SK-N-MC (cell line): ENCODE measurements around the gene IRX5.

Experiments
- DNase-seq: peaks from one replicate; pipeline ENCODE4 v3.0.0-alpha.2; 2011; ENCODE audit warnings: low read depth, low spot score
- H3K27ac ChIP-seq: fragments of 200-600 bp; sonication (generic); 2 replicates; pipeline ENCODE4 v1.5.1; 2016; ENCODE audit warnings: mixed run types
- H3K36me3 ChIP-seq: fragments of 200-600 bp; sonication (generic); 2 replicates; pipeline ENCODE4 v1.6.1; 2017; ENCODE audit warnings: antibody characterized with exemption, low read length, mixed read lengths; ENCODE audit not compliant: insufficient read depth
- H3K4me3 ChIP-seq: fragments of 200-600 bp; sonication (generic); 2 replicates; pipeline ENCODE4 v1.5.1; 2016
- H3K9ac ChIP-seq: fragments of 200-600 bp; sonication (generic); 2 replicates; pipeline ENCODE4 v1.8.0; 2017; ENCODE audit warnings: mixed run types, mixed read lengths; ENCODE audit not compliant: insufficient read length
- H3K9me3 ChIP-seq: fragments of 200-600 bp; sonication (generic); 2 replicates; pipeline ENCODE4 v1.6.1; 2017; ENCODE audit warnings: low read depth, mild to moderate bottlenecking, antibody characterized with exemption, low read length, moderate library complexity, mixed read lengths
- EZH2 ChIP-seq: fragments of 200-600 bp; sonication (generic); IDR thresholded peaks from one replicate; pipeline ENCODE4 v1.6.1; 2017; ENCODE audit warnings: antibody characterized with exemption
- FOXP2 ChIP-seq: optimal IDR thresholded peaks from 2 replicates; pipeline ENCODE3; 2011; ENCODE audit warnings: mild to moderate bottlenecking, moderate library complexity; ENCODE audit not compliant: insufficient read depth; ENCODE audit errors: extremely low read length, control extremely low read depth
- POLR2AphosphoS5 ChIP-seq: IDR thresholded peaks from 2 replicates; pipeline ENCODE4 v1.6.1; 2012; ENCODE audit warnings: mild to moderate bottlenecking, low read depth, low read length, borderline replicate concordance

The IRX5 gene

DNA sequence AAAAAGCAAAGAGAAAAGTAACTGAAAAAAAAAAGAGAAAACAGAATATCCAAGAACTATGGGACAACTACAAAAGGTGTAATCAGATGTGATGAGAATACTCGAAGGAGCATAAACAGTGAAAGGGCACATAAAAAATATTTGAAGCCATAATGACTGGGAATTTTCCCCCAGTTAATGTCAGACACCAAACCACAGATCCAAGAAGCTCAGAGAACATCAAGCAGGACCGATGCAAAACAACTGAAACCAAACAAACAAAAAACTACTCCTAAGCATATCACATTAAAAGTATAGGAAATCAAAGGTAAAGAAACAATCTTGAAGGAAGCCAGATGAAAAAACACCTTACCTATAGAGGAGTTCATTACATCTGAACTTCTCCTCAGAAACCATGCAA lies 27.6 kb upstream of the IRX5 start:
- TF ChIP-seq FOXP2 (no peak), POLR2AphosphoS5 (no peak), EZH2 (no peak)
- Histone ChIP-seq H3K27ac (no peak overlapping the region), H3K9ac (no peak overlapping the region), H3K36me3 (no peaks in the 10 kb centered on the region), H3K4me3 (no peak overlapping the region), H3K9me3 (no peaks in the 10 kb centered on the region)
- no peak for DNase-seq

DNA sequence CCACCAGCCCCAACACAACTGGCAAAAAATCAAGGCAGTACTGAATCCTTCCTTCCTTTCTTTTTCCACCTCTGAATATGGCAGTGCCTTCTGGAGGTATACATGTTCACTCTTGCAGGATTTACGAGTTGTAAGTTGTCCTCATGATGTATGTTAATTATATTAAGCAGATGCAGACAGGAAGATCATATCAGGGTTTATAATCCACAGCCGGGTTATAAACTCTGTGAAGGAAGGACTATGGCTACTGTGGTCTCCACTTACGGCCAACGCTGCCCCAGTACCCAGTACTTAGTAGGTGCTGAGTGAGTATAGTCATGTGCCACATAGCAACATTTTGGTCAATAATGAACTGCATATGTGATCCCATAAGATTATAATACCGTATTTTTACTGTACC lies 19.6 kb upstream of the IRX5 start:
- TF ChIP-seq FOXP2, result no peak
- TF ChIP-seq POLR2AphosphoS5, result no peak
- TF ChIP-seq EZH2, result no peak
- no peak overlapping the region for H3K4me3 ChIP-seq
- DNase-seq, result no peak
- no peak overlapping the region for H3K27ac ChIP-seq
- H3K36me3 ChIP-seq, result no peaks in the 10 kb centered on the region
- no peaks in the 10 kb centered on the region for H3K9me3 ChIP-seq
- no peak overlapping the region for H3K9ac ChIP-seq

DNA sequence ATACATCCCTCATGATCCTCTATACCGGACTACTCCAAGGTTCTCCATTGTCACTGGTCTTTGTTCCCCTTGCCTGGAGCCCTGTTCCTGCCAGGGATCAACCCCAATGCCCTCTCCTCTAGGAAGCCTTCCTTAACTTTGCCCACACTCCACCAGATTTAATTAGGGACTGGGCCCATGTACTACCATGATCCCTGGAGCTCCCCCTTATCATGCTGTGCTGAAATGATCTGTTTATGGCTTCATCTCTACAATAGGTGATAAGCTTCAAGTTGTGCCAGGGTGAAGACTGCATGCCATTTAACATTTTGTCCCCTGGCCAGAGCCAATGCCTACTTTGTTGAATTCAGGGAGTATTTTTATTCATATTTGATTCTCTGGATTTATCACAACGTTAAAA lies 17.9 kb upstream of the IRX5 start:
- Histone ChIP-seq H3K4me3 (no peak overlapping the region), H3K36me3 (no peaks in the 10 kb centered on the region; the same call in 1 of the 2 replicates), H3K9ac (no peak overlapping the region), H3K9me3 (no peaks in the 10 kb centered on the region), H3K27ac (no peak overlapping the region)
- TF ChIP-seq POLR2AphosphoS5 (no peak), FOXP2 (no peak), EZH2 (no peak)
- no peak for DNase-seq

DNA sequence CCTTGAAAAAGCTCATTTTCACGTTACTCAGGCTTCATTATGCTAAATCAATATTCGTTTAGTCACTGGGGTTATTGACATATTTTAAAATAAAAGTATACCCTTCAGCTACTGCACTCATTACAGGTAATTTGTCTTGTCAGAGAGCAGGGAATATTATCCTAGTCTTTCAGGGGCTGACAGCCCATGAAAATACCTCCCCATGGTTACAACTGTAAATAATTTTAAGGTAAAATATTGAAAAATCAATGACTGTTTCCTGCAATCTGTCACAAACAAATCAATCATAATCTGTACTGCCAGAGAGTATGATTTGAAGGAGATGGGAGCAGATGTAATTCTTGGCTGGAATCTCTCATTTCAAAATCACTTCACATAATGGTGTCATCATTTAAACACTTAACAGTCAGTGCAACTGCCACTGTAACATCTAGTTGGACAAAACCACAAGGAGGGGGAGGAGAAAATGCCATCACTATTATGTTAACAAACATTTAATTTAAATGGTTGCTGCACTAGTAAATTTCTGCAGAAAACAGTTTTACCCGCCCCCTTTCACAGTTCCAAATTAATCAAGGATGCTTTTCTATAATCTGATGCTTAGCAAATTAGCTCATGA lies 9.3 kb upstream of the IRX5 start:
- Histone ChIP-seq H3K9ac (no peak overlapping the region), H3K9me3 (no peaks in the 10 kb centered on the region), H3K27ac (no peak overlapping the region), H3K4me3 (no peak overlapping the region), H3K36me3 (peaks cover 6% of the 10 kb centered on the region; the same call in 1 of the 2 replicates)
- no peak for DNase-seq
- TF ChIP-seq FOXP2 (no peak), POLR2AphosphoS5 (no peak), EZH2 (no peak)

- no peaks in the 10 kb centered on the region for H3K9me3 ChIP-seq
- DNase-seq, result no peak
- 0 out of 2 replicates have a peak overlapping the region, but pooled peaks have one; percentile 19 for H3K27ac ChIP-seq
- TF ChIP-seq EZH2 (no peak), FOXP2 (no peak), POLR2AphosphoS5 (no peak)
- no peak overlapping the region for H3K4me3 ChIP-seq
- peaks cover 5% of the 10 kb centered on the region; the same call in 1 of the 2 replicates for H3K36me3 ChIP-seq
- H3K9ac ChIP-seq, result no peak overlapping the region
Measured at GRCh38 chr16:54923055-54923473, 7.6 kb upstream of the IRX5 start.

- TF ChIP-seq EZH2 (no peak), FOXP2 (no peak), POLR2AphosphoS5 (no peak)
- no peak overlapping the region for H3K4me3 ChIP-seq
- H3K36me3 ChIP-seq, result no peaks in the 10 kb centered on the region
- H3K27ac ChIP-seq, result no peak overlapping the region
- DNase-seq, result no peak
- H3K9ac ChIP-seq, result no peak overlapping the region
- no peaks in the 10 kb centered on the region for H3K9me3 ChIP-seq
Measured at GRCh38 chr16:54923988-54924387, 6.7 kb upstream of the IRX5 start.

DNA sequence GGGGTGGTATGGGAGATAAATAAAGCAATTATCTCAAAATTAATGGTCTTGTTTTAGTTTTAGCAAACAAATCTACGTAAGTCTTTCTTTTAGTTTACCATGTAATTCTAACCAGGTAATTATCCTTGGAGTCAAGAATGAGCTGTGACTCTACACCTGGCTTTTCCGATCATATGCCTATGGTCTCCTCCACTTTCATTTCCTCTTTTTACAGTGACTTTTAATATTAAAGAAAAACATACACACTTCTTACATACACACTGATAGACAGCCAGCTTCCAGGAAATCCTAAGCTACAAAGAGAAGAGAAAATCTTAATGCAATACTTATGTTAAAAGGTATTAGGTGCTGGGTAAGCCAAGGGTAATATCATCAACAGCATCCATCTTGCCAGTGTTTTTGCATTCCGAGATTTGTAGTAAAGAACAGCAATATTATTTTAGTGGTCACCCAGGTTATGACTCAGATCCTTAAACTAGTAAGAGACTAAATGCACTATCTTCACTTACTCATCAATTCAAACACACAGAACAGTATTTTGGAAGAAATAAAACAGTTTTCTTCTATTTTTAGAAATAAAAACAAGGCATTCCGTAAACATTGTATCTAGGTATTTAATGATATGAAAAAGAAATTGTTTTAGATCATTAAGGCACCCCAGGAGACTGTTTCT lies 4.4 kb upstream of the IRX5 start:
- H3K27ac ChIP-seq, result no peak overlapping the region
- H3K36me3 ChIP-seq, result no peaks in the 10 kb centered on the region
- H3K9ac ChIP-seq, result peak overlapping the region; percentile 72
- no peak for TF ChIP-seq EZH2
- no peak for TF ChIP-seq POLR2AphosphoS5
- TF ChIP-seq FOXP2, result no peak
- DNase-seq, result no peak
- H3K4me3 ChIP-seq, result peak overlapping the region; percentile 80
- no peaks in the 10 kb centered on the region for H3K9me3 ChIP-seq

GRCh38 chr16:54927125-54928015 lies 3.3 kb upstream of the IRX5 start:
- Histone ChIP-seq H3K27ac (no peak overlapping the region), H3K9ac (peak overlapping the region; percentile 72), H3K36me3 (no peaks in the 10 kb centered on the region), H3K9me3 (no peaks in the 10 kb centered on the region), H3K4me3 (peak overlapping the region; percentile 80)
- no peak for DNase-seq
- TF ChIP-seq POLR2AphosphoS5 (no peak), FOXP2 (no peak), EZH2 (no peak)
